H4 (cell line): ENCODE data around the gene HSF2BP. TPM values are rescaled to one million over a fixed set of nuclear protein-coding genes. Genes with fewer than 3 reads are reported as not detected.
"Not testable (repeated sequence)": the region's sequence is repeated elsewhere in the genome, so short reads cannot be mapped to it uniquely, and the experiment has no call there.

Experiments
- DNase-seq: peaks from one replicate; pipeline ENCODE4 v3.0.0-alpha.2; 2015; ENCODE audit warnings: low spot score
- total RNA-seq: library from RNA; depleted of rRNA; stranded (reverse); fragments of >200 nt; shearing (Covaris generic); gene quantifications from 2 replicates; pipeline ENCODE4 v1.2.3, GENCODE V29; 2014

HSF2BP gene
- total RNA-seq, 1 experiment from 2014 or later = 3.9 TPM

DNA sequence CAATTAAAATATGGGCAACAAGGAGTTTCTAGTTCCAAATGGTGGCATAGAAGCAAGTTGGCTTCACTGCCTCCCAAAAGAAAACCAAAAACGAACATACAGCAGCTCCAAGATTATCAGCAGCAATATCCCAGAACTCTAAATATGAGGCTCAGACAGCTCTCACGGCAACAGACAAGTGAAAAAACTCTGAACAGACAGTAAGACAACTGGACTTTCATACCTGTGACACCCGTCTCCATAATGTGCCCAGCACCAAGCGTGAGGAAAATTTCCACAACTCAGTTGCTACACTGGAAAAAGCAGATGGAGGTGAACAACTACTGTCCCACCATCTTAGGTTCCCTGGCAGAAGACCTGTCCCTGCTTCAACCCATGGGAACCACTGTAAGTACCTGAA lies 39.9 kb downstream of the HSF2BP start:
- no peak for DNase-seq

DNA sequence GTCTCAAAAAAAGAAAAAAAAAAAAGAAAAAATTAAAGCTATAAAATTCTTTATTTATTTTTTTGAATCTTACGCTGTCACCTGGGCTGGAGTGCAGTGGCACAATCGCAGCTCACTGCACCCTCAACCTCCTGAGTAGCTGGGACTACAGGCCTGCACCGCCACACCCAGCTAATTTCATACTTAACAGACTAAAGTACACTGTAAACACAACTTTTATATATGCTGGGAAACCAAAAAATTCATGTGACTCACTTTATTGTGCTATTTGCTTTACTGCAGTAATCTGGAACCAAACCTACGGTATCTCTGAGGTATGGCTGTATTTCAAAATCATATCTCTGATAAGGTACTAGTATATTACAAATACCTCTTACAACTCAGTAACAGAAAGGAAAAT lies 40.3 kb downstream of the HSF2BP start:
- DNase-seq = no peak

DNA sequence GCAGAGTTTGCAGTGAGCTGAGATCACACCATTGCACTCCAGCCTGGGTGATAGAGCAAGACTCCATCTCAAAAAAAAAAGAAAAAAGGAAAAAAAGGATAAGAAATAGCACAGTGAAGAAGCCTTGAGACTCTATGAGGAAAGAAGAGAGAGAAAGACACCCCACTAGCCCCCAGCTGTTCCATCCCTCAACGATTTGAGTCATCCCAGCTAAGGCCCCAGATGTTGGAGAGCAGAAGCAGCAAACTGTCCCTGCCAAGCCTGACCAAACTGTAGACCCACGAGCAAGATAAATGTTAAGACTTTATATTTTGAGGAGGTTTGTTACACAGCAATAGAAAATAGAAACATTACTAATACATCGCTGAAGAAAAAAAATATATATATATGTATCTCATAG lies 42.4 kb downstream of the HSF2BP start:
- not testable (repeated sequence) for DNase-seq

DNA sequence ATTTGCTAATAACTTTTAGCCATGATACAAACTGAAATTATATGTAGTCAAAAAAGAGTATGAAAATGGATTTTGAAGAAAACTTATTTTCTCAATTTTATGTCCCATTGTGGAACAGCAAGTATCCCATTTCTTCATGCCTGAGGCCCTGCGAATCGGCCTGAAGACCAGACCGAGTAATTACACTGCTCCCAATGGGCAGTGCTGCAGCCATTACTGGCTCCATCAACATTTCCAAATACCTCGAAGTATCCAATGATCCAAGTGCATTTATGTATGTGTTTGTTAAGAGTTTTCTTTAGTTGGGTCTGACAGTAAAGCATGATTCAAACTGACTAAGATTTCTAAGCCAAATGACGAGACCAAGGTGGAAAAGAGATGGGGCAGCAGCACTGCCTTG lies 44.4 kb downstream of the HSF2BP start:
- DNase-seq = no peak

DNA sequence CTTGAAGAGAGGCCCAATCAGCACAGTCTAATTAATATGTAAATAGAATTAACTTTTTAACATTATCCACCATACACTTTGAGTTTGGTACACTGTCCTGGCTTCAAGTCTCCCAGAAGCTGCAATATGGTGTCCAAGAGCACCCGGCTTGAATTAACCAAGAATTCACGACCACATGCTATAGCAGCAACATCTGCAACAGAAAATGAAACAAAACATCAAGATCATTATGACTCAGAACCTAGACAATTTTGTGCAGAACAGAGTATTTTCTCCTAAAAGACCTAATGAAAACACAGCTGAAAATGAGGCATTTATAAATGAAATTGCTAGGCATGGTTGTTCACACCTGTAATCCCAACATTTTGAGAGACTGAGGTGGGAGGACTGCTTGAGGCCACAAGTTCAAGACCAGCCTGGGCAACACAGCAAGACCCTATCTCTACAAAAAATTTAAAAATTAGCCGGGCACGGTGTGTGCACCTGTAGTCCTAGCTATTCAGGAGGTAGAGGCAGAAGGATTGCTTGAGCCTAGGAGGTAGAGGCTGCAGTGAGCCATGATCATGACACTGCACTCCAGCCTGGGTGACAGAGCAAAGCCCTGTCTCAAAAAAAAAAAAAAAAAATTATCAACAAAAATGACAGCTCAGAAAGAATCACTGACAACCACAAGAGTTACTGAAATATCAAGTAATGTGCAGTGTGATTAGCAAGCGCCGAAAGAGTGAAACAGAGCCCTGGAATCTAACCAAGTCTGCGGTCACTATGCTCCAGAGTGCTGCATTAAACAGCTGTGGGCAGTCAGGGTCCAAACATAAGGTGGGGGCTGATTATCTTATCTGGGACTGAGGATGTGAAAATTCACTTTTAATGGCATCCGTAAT lies 45.3 kb downstream of the HSF2BP start:
- peak; percentile 50 for DNase-seq

DNA sequence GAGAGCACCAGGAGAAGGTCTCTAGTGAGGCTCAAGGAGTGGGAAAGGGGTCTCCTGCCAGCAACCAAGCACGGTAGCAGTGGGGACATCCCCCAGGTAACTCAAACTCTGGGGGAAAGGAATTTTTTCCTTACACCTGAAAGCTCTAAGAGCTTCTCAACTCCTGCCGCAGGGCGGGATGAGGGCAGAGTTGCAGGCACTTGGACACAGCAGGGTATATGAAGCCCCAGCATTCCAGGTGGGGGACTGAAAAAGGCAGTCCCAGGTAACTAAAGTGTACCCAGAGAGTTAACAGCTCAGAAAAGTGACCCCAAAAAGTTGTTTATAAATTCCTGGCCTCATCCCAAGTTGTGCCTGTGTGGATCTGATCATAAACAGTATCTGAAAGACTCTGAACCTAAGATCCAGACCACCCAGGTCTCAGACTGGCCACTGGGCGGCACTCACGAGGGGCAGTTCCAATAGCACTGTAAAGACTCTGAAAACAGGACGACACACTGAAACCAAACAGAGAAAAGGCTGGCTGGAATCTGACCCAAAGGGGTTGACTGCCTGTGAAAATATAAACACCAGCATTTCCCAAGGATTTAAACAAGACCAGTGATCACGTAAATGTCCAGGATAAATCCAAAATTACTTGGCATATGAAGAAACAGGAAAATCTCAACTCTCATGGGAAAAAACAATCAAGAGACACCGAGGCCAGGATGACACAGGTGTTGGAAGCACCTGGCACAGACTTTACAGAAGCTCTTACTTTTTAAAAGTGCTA lies 47.5 kb downstream of the HSF2BP start:
- DNase-seq = peak; percentile 75

DNA sequence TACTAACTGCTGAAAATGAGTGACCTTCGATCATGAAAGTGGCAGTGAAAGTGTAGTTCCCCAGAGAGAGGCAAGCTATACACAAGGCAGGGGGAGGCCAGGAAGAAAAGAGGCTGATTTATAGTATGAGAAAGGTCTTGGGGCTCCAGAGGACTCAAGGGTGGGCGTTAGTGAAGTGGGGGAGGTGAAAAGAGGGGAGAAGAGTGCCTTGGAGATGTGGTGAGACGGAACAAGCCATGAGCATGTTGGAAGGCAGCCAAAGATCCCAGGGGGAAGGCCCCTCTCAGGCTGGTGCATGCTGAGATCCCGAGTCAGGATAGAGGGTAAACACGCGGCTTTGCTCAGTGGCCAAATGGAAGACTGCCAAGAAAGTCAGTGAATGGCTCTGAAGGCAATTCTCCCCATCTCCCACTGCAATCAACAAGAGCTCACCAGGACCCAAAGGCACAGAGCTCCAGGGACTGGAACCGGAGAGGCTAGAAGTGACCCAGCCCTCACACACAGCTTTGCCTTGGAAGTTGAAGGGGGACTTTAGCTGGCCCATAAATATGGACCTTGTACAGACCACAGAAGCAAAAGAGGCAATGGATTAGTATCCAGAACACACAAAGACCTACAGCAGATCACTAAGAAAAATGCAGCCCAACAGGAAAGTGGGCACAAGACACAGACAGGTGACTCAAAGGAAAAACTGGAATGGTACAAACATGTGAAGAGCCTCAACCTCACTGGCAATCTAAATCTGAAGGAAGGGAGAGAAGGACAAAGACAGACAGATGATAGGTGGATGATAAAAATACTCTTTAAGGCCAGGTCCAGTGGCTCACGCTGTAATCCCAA lies 49.6 kb downstream of the HSF2BP start:
- DNase-seq = peak; percentile 93

DNA sequence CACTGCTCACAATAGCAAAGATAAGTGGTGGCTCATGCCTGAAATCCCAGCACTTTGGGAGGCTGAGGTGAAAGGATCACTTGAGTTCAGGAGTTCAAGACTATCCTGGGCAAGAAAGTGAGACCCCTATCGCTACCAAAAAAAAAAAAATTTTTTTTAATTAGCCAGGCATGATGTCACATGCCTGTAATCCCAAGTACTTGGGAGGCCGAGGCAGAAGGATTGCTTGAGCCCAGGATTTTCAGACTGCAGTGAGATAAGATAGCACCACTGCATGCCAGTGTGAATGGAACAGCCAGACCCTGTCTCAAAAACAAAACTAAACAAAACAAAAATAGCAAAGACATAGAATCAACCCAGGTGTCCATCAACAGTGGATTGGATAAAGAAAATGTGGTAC lies 50.6 kb downstream of the HSF2BP start:
- DNase-seq = no peak

DNA sequence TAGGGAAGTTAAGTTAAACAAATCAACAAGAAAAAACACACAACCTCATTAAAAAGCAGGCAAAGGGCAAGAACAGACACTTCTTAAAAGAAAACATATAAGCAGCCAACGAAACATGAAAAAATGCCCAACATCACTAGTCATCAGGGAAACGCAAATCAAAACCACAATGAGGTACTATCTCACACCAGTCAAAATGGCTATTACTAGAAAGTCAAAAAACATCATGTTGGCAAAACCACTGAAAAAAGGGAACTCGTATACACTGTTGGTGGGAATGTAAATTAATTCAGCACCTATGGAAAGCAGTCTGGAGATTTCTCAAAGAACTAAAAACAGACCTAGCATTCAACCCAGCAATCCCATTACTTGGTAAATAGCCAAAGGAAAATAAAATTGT lies 51.1 kb downstream of the HSF2BP start:
- no peak for DNase-seq

DNA sequence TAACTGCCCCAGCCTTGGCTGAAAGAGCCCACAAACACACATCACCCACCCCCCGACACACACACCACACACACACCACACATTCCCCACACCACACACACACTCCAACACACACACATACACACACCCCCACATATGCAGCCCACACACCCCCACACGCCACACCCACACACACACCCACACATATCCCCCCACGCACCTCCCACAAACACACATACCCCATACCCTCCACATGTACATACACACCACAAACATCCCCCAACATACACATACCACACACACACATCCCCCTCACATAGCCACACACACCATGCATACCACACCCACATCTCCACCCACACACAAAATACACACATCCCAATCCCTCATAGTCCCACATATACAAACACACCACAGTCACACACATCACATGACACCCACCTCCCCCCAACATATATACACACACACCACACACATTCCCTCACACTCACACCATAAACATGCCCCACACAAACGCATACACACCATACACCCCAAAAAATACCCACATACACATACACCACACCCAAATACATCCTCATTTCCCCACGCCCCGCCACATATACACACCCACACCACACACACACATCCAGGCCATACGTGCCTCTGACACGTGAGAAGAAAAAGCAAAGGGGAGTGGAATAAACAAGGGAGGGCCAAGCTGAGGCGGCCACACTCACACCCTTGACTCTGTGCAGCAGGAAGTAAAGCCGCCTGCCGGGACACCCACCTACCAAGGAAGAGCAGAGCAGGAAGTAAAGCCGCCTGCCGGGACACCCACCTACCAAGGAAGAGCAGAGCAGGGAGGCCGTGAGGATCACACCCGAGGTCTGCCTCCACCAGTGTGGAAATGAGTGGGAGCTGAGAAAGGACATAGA lies 53.7 kb downstream of the HSF2BP start:
- no peak for DNase-seq

DNA sequence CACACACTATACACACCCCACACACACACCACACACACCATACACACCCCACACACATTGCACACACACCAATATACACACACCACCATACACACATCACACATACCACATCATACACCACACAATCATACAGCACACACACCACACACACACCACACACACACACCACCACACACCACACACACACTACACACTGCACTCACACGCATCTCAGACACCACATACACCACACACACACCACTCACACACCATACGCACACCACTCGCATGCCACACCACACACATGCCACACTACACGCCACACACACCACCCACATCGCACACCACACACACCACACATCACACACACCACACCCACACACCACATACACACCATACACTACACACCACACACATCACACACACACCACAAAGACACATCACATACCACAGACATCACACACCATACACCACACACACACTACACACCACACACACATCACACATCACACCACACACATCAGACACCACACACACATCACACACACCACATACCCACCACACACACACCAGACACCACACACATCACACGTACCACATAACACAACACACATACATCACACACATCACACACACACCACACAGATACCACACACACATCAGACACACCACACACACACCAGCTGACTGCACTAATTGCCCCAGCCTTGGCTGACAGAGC lies 54.6 kb downstream of the HSF2BP start:
- DNase-seq = no peak

DNA sequence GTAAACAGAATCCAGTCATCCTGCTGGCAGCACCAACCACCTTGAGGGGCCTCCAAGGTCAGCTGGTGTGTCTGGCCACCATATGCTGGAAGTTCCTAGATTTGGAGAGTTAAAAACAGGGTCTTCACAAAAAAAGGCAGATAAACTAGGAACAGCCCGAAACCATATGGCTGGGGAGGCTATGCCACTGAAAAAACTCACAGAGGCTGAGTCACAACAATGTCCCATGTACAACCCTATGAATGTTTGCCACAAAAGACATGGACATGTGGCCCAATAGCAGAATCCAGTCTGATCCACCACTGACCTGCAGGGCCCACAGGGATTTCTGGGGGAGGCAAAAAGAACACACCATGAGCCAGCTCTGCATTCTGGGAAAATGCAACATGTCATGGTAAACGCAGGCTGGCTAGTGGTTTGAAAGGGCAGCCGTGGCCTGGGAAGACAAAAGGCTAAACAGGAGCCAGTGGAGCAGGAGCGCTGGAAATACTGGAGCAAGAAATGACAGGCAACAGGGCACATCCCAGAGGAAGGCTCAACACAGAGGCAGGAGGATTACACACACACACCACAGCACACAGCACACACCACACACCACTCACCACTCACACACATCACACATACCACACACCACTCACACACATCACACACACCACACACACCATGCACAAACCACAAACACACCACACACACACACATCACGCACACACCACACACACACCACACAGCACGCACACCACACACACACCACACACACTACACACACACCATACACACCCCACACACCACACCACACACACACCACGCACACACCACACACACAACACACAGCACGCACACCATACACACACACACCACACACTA lies 55.4 kb downstream of the HSF2BP start:
- peak; percentile 43 for DNase-seq

DNA sequence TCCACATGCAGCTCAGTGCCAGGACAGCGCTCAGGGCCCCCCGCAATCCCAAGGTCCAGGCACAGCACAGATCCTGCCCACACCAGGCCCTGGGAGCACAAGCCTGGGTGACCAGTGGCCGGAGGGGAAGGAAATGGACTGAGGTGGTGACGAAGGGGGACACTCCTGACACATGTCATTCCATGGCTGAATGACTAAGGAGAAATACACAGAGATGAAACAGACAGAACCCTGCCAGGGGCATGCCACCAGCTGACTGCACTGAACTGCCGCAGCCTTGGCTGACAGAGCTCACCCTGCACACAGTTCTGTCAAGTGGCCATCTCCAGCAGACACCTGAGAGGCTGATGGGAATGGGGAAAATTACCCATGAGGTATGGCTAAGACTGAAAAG lies 56.1 kb downstream of the HSF2BP start:
- DNase-seq = no peak

DNA sequence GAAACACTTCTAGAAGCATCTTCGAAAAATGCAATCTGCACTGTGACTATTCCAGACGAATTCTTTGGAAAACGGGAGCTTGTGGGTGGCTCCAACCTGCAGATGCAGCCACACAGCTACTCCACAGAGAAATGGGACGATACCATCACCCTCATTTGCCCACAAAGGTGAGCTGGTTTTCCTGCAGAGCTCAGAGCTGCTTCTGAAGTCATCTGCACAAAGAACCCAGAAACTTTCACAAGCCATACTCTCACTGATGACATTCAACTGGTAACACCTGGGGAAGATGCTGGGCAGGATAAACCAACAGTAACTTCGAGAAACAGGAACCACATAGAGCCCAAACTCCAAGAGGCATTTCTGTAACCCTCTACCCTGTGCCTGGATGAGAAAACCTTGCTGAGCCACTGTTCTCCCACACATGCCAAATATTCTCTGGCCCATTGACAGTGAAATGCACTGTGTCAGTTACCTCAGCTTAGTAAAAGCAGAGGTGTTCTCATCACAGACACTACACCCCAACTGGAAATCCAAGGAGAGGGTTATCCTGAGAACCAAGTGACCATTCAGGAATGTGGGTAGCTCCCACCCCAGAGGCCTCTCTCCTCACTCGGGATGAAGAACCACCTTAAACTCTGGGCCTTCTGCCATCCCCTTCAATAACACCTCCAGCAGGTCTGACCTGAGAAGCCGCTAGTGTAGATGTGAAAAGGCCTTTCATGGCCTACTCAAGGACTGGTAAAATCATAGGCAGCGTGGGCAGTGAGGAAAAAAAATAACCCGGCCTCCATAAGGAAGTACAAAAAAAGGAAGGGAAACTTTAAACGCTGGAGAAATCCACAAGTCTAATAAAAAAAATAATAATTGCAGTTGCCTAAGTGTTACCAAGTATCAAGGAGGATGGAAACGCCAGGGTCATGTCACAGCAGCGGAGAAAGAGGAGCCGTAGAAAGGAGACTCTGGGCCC lies 56.7 kb downstream of the HSF2BP start:
- no peak for DNase-seq

DNA sequence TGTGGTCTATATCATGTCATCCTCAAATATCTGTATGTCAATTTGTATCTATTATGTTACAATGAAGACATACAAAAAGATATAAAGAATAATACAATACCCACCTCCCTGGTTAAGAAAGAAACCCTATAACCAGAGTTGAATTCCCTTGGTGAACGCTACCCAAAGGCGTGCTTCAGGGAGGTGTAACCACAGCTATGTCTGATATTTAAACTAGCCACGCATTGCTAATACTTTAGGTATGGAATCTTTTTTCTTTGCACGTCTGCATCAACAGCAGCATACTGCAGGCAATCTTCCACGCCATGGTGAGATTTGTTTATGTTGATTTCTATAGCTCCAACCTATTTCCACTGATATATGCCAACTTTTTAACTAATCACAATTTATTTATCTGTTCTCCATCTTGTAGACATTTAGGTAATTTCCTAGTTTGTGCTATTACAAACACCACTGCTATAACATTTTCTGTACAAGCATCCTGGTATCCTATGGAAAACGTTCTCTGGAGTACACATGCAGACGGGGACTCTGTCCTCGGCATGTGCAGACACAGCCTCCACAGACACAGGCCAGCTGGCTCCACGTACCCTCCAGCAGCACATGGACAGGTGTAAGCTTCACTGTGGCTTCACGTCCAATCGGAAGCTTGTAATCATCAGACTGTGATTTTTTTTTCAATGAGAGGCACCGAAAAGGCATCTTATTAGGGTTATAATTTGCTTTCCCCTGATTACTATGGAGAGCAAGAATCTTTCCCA lies 58.5 kb downstream of the HSF2BP start:
- peak; percentile 90 for DNase-seq

DNA sequence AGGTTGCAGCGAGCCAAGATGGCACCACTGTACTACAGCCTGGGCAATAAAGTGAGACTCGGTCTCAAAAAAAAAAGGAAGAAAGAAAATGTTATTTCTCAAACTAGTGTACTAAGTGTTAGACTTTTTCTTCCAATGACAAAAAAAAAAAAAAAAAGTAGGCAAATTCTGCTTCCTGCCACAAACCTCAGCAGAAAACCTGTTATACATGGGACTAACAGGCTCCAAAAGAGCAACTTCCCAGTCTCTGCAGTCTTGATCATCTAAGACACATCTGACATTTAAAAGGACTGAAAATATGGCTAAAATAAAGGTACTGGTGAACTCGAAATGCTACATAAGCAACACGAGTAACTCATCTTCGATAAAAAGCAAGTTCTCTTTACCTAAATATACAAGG lies 59.6 kb downstream of the HSF2BP start:
- DNase-seq = no peak

DNA sequence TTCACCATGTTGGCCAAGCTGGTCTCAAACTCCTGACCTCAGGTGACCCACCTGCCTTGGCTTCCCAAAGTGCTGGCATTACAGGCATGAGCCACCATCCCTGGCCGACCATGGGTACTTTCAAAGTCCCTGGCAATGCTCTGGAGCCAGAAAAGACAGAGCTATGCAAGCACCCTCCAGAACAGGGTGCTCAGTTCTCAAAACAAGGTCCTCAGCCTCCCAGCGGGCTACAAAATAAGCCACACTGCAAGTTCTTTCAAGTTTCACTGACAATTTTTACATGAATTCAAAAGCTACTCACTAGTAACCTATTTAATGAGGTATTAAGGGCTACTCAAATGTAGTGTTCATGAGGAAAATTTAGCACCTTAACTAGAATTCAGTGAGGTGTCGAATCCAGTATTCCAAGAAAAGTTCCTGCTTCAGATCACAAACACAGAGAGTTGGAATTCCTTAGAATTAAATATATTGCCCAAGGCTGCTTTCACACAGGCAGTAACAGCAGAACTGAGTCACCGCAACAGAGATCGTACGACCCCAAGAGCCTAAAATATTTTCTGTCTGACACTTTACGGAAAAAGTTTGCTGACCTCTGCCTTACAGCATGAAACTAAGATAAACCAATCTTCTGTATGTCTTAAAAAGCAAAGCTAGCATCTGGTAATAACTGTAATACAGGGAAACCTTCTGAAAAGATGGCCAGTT lies 60.7 kb downstream of the HSF2BP start:
- no peak for DNase-seq
